HG02884 (cell line): Measurements from ENCODE around the gene DMD.

Source experiments
- ATAC-seq: cut with Tn5 transposase; IDR thresholded peaks from one replicate; pipeline ENCODE4 v1.9.1; 2021; ENCODE audit warnings: mild to moderate bottlenecking, moderate library complexity; ENCODE audit not compliant: unreplicated experiment

DMD gene

DNA sequence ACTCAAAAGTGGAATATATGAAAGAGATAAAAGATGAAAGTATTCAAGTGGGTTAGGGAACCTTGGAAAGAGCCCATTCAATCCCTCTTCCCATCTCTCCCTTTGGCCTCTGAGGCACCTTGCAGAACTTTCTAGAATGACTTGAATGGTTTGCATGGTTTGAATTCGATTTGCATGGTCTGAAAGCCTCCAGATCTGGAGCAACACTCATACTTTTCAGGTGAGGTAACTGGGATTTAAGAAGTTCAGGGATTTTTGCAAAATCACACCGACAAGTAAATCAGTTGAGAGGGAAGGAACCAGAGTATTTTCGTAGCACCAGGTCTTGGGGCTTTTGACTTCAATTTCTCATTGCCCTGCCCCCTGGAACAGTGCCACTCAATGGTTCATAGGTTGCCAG lies 1663.5 kb downstream of the DMD start:
- ATAC-seq: no peak

DNA sequence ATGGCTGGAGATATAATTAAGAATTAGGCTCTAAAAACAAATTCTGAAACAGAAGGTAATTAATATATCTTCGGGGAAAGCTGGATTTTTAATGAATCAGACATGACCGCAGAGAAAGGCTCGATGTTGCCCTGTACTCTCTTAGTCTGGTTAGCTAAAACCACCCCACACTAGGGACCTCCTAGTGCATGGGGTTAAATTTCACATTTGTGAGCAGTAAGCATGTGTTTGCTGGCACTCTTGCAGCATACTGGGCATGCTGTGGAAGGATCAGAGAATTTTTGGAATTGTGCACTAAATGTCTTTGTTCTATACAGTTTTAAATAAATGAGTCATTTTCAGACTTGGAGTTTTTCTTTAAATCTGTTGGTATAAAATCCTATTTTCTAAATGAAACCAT lies 1663.9 kb downstream of the DMD start:
- ATAC-seq: no peak

DNA sequence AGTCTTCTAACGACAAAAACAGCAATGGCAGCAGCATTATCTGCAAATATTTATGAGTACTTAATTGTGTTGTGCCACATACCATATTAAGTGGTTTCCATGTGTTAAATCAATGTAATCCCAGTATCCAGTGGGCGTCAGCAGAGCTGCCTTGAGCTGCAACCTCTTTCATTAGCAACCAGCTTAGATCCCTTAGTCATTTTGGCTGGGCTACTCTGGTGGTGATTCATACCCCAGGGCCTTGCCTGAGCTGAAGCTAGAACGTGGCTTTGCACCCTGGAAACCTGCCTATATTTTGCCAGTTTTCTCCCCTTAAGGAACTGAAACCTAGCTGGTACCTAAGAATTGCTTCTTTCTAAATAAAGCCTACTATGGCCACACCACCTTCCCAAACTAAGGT lies 1665.2 kb downstream of the DMD start:
- no peak for ATAC-seq

DNA sequence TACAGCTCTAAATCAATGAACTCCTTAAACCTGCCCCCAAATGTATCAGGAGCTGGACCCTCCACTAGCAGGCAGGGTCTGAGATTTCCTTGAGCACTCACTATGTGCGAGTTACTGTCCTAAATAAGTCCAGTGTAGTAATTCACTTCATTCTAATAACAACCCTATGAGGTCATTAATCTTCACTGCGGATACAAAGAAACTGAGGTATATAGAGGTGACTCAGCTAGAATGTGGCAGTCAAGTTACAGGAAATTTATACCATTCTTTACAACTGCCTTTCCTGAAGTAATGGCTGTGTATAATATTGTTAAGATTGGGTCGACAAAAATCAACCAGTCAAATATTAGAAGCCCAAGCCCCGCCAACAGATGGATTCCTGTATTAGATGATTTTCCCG lies 1665.6 kb downstream of the DMD start:
- ATAC-seq: no peak

DNA sequence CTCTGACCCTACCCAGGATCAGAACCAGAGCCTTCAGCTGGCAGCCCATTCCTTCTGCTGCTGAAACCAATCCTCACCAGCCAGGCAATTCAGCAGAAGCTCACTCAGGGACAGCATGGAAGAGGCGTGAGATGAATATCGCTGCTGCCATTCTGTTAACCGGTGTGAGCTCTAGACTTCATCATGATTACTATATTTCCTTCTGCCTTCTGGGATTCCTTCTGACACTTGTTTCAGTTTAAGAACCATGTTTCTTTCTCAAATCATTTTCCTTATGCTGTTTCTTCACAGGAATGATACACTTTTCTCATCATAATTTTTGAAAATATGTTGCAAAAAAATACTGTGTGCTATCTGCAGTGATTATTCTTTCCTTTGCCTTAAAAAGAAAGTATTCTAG lies 1666.2 kb downstream of the DMD start:
- no peak for ATAC-seq

DNA sequence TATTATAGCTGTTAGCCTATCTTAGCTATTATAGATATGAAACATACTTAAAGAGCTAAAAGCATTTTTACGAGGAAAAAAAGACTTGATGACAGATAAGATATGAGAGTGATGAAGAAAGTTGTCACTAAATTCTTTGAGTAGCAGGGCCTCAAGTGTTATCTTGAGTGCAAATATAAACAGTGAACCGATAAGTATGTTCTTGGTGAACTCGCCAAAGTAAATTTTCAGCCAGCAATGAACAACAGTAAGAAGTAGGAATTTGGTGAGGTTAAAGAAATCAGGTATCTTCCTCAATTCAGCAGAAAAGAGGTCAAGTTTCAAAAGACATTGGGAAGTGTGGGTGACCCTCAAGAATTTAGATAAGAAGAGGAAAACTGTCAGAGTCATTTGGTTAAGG lies 1667.7 kb downstream of the DMD start:
- no peak for ATAC-seq

DNA sequence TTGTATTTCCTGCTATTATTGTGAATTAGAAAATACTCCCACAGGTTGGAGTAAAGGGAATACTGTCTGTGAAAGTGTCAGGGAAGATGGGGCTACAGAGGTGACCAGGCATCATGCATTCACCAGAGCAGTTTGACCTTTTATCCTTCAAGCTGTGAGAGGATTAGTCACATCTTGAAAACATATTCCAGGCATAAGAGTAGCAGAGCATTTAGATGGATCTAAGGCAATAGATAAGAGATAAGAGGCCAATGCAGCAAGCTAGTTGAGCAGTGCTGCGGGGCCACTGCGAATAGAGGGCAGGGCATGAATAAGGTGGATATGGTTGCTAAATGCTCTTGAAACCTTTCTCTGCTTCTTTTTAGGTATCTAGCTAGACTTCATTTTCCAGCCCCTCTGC lies 1668.8 kb downstream of the DMD start:
- no peak for ATAC-seq

DNA sequence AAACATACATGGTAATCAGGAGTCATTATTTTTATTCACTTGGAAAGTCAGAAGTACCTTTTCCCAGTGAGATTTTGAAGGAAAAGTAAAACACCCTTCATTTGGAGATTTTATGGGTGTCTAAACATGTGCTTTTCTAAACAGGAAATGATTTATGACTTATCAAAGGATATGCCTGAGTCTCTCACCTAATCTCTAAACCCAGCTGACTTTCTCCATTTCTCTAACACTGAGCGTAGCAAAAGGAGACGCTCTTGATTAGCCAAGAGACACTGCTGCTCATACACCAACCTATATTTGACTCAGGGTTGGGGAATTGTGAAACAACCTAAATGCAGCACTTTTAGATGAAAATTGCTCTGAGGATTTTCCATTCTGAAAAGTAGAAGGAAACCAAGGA lies 1671.0 kb downstream of the DMD start:
- no peak for ATAC-seq

DNA sequence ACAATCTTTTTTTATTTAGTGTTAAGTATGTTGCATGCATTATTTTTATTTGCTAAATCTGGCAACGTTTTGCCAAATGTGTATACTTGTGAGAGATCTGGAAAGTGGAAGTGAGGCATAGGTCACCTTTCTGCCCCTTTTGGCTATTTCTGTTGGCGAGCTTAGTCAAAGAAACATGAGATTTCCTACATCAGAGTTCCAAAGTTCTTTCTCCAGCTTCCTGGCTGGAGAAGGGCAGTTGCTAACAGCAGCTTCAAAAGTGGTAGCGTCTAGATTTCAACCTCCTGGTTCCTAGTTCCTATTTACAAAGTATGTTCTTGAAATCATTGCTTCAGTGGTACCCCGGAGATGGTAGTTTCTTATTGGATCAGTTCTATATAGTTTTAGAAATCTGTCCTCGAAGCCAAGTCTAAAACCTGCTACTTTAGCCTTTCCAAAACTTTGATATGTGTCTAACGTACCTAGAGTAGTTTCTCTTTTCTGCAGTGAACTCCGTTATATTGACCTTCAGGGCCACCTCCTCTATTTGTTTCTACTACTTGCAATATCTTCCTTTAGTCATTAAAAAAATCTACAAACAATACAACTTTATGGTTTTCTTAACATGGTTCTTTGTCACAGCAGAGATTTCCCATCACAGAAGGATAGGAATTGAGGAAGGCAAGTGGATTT lies 1683.8 kb downstream of the DMD start:
- ATAC-seq: no peak

DNA sequence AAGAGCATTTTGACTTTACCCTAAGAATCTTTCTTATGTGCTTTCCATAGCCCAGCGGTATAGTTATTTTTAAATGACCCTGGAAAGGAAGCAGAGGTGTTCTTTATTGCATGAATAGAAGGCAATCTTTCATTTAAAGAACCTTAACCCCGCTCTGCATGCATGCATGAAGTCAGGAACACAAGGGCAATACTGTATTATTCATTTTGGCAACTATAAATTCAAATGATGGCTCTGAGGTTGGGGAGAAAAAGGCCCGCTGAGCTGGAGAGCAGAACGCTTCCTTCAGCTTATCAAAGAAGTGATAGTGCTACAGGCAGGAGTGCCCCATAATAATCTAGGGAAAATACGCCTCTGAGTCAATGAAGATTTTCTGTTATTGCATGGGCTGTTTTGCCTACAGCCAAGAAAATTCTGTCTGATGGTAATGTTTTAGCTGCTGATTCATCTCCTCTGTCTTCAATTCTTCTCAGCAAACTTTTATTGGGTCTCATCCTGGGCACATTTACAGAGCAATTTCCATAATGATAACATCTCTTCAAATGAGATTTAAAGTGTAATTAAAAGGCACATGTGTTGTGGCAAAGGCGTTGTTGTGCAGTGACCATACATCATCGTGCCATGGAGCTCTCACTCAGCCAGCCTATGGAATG lies 1687.3 kb downstream of the DMD start:
- ATAC-seq: no peak

DNA sequence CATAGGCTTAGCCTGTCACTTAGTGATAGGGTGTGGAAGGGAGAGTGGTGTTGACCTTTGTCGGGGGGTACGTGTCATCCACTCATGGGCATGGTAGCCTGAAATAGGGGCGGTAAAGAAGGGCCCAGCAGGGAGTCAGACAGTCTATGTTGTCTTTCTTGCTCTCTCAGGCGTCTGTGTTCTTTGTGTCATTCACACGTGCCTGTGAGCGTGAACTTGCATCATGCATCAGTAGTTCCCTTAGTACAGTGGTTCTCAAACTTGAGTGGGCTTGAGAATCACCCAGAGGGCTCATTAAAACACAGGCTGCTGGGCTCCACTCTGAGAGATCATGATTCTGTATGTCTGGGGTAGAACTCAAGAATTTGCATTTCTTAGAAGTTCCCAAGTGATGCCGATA lies 1688.6 kb downstream of the DMD start:
- ATAC-seq: no peak

DNA sequence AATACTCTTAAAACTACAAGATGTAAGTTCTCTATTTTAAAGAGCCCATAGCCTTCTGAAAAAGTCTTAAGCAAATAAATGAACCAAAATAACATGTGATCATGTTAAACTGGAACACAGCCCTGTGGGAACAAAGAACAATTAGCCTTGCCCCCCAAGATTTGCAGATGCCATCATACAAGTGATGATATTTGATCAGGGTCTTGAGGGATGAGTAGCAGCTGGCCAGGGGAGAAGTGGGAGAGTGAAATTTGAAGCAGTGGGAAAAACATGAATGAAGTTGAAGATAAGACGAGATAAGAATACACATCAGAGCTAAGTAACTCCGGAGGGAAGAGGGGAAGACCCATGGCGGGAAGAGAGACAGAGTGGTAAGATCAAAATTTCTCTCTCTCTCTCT lies 1689.4 kb downstream of the DMD start:
- no peak for ATAC-seq

DNA sequence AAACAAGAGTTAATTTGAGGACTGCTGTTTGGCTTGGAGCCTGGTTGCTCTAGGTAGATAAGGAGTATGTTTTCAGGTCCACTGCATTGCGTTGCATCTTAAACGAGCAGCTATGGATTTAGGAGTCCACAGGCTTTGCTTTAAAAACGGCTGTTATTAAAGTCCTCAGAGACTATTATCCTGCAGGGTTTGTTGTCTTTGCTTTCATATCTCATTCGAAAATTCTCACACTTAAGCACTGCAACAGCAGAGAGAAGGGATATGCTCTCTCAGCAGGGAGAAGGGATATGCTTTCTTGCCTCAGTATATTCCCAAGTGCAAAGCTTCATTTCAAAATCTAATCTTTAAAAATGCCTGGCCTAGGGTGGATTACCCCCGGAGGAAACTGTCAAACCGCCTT lies 1694.8 kb downstream of the DMD start:
- ATAC-seq: no peak

DNA sequence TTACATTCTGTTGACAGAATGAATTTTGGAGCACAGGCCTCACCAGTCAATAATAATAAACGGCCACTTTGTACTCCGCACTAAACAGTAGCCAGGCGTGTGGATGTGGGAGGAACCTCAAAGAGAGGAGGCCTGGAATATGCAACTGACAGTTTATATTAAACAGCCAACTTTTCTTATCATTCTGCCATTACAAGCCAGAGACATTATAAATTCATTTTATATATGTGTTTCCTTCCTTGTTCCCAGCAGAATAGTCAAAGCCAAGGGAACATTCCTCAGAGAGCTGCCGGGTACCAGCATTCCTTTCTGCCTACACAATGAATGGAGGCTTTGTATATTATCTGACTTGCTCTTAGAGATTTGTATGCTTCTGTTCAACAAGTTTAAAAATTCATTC lies 1703.0 kb downstream of the DMD start:
- no peak for ATAC-seq

DNA sequence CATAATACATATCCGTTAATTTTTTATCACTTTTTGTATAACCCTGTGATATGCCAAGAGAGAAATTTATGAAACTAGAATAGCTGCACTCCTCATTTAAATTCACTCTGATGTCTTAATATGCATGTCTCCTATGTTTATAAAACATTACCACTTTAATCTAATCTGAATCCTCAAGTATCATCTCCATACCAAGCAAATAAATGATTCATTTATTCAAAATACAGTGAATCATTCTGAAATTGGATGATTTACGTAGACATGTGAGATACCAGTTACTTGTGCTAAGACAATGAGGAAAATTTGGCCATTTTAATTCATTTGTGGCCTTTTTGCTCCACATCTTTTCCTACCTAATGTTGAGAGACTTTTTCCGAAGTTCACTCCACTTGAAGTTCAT lies 1704.4 kb downstream of the DMD start:
- no peak for ATAC-seq

DNA sequence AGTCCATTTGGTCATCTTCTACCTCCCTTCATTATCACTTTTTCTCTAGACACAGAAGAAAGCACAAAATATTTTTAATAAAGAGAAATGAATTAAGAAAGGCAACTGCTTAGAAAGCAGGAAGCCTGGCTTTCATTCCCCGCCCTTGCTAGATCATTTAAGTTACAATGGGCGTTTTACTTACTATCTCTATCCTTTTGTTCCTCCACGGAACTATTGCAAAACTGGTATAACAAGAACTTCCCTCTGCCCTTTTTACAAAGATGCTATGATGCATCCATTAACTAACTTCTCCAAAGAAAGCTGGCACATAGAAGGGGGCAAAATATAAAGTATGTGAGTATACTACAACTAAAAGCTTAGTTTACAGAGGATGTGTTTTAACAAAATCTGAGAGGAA lies 1705.0 kb downstream of the DMD start:
- ATAC-seq: no peak

DNA sequence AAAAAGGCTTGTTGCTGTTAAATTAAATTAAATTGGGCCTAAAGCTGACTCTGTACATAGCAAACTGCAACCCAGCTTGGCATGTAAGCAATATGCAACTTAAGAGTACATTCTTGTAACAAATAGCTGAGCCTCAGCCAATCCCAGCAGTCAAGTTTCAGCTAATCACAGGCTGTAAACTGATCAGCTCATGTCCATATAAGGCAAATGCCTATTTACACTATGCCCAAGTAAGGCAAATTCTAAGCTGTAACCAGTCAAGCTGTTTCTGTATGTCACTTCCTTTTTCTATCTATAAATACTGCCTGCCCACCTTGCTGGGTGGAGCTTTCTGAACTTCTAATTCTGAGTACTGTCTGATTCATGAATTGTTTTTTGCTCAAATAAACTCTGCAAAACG lies 1710.4 kb downstream of the DMD start:
- ATAC-seq: peak; percentile 54

DNA sequence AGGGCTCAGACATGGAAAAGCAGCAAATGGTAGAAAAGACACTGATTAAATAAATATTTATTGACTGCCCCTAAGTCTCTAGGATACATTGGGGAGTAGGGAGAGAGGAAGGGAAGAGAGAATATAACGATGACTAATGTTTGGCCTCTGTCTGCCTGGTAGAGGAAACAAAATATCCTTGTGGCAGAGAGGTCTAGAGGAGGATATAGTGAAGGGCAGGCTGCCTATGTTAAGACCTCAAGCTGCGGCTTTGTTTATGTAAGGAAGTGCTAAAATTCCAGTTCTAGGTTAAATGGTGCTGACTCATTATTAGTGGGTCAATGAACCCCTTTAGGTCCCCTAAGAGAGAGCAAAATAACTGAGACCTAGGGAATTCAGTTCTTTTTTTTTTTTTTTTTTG lies 1712.2 kb downstream of the DMD start:
- ATAC-seq: no peak

DNA sequence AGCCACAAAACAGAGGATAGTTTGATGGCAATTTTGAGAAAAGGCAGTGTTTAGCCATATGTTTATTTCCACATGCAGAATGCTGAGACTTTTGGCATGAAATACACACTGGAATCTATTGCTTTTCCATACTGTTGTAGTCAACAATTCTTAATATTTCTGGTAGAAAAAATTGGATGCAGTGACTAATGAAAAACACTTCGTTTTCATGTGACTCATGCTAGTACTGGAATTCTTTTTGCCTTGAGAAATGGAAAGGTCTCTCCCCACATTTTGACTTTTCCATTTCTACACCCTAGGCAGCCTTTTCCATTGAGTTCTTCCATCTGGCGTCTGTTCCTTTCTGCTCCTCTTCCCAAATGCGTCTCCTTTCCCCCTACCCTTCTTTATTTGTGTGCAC lies 1714.3 kb downstream of the DMD start:
- ATAC-seq: no peak

DNA sequence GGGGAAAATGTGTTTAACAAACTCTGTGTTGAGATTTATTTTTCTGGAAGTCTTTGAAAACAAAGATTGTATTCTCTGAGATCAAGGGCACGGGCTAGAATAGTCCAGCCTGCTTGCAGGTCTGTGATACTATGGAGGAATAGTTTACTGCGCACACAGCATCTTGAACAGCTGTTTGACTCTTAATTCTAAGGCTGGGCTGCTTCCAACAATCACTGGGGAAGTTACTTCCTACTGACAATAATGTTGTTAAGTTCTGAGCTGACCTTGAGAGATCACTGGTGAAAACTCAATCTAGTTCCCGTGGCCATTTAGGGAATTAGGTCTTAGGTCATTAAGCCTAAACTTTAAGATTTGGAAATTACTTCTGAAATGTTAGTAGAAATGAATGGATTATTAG lies 1723.4 kb downstream of the DMD start:
- ATAC-seq: no peak

DNA sequence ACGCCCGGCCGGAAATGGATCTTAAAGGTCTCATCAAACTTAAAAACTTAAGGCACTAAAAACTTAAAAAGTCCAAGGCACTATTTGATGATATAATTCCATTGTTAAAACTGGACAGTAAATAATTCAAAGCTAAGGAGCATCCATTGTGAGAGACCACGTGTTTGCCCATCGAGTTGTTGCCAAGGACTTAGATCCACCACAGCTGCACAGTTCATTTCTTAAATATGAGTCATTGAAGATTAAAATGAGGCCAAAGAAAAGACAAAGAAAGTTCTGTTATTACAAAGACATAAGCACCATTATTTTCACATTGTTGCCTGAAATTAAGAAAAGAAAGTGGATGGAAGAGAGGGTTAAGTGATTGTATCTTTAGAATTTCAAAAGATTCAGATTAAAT lies 1728.0 kb downstream of the DMD start:
- ATAC-seq: no peak

DNA sequence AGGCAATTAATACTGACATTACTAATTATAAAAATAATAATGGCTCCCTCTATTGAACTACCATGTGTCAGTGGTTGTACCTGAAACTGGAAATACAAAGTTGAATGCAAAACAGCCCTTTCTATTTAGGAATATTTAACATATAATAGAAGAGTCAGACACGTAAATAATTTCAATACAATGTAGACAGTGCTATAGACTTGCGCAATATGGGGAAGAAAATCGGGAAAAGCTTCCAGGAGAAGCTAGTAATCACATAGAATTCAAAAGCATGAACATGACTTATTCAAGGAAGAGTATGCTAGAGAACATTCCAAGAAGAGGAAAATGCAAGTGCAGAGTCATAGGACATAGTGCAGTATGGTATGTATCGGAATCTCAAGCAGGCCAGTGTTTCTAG lies 1730.7 kb downstream of the DMD start:
- ATAC-seq: no peak

DNA sequence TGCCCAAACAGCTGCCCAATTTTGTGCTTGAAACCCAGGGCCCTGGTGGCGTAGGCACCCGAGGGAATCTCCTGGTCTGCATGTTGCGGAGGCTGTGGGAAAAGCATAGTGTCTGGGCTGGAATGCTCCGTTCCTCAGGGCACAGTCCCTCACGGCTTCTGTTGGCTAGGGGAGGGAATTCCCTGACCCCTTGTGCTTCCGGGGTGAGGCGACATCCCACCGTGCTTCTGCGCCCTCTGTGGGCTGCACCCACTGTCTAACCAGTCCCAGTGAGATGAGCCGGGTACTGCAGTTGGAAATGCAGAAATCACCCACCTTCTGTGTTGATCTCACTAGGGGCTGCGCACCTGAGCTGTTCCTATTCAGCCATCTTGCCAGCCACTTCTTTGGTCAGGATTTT lies 1740.1 kb downstream of the DMD start:
- no peak for ATAC-seq
